K562 (cell line): ENCODE data around the gene PTAFR. TPM values are rescaled to one million over a fixed set of nuclear protein-coding genes. Genes with fewer than 3 reads are reported as not detected.

Experiments used
- ARNT ChIP-seq, 2 experiments: fragments of 450-650 bp; IDR thresholded peaks; 2 replicates each; pipeline ENCODE4 v1.6.1; 2016; ENCODE audit warnings: mild to moderate bottlenecking in 1 of 2
- CBFA2T3 ChIP-seq: fragments of 450-650 bp; IDR thresholded peaks from 2 replicates; pipeline ENCODE4 v1.6.1; 2017
- CEBPG ChIP-seq, 3 experiments: fragments of 200-800 bp in 1 of 3; sonication (Bioruptor generic) in 1 of 3; sonication (generic) in 1 of 3; formaldehyde crosslinking in 1 of 3; IDR thresholded peaks in 2 of 3; conservative IDR thresholded peaks in 1 of 3; 2 replicates each; pipeline versions ENCODE4 v1.6.1 to v1.8.0; 2016 to 2022; ENCODE audit warnings: missing compliant biosample characterization in 2 of 3, missing genetic modification characterization in 2 of 3, mild to moderate bottlenecking in 1 of 3, missing genetic modification reagents in 1 of 3
- CREBBP ChIP-seq: IDR thresholded peaks from one replicate; pipeline ENCODE4 v1.6.1; 2012; ENCODE audit warnings: low read depth, mild to moderate bottlenecking, control low read depth, inconsistent platforms, low read length
- ESRRA ChIP-seq: fragments of 450-650 bp; IDR thresholded peaks from 2 replicates; pipeline ENCODE4 v1.6.1; 2014; ENCODE audit warnings: low read depth, mild to moderate bottlenecking, moderate library complexity, borderline replicate concordance
- ETV6 ChIP-seq, 3 experiments: fragments of 150-350 bp in 1 of 3; sonication (generic) in 1 of 3; formaldehyde crosslinking in 1 of 3; IDR thresholded peaks; 2 replicates each; pipeline versions ENCODE4 v1.6.1 to v1.8.0; 2014 to 2022; ENCODE audit warnings: borderline replicate concordance in 2 of 3, low read depth in 2 of 3, antibody characterized with exemption in 1 of 3, low read length in 1 of 3, mild to moderate bottlenecking in 1 of 3, missing genetic modification reagents in 1 of 3
- HDAC2 ChIP-seq: fragments of 450-650 bp; IDR thresholded peaks from 2 replicates; pipeline ENCODE4 v1.6.1; 2016; ENCODE audit warnings: mild to moderate bottlenecking
- KDM1A ChIP-seq, 2 experiments: fragments of 450-650 bp; IDR thresholded peaks; 2 replicates each; pipeline ENCODE4 v1.6.1; 2016; ENCODE audit warnings: mild to moderate bottlenecking in 2 of 2
- KDM5B ChIP-seq: fragments of 200-600 bp; sonication (generic); IDR thresholded peaks from 2 replicates; pipeline ENCODE4 v1.6.1; 2012; ENCODE audit warnings: low read depth, mild to moderate bottlenecking, moderate library complexity, low read length, control low read depth, inconsistent platforms; ENCODE audit not compliant: insufficient replicate concordance
- RAD21 ChIP-seq, 2 experiments: fragments of 250-450 bp in 1 of 2; fragments of 450-650 bp in 1 of 2; sonication (Bioruptor Pico) in 1 of 2; formaldehyde crosslinking in 1 of 2; IDR thresholded peaks in 1 of 2; conservative IDR thresholded peaks in 1 of 2; 2 replicates each; pipeline versions ENCODE4 v1.4.0 to v1.8.0; 2020 to 2022; ENCODE audit warnings: mild to moderate bottlenecking in 2 of 2, moderate library complexity in 1 of 2
- RHOXF2B ChIP-seq: fragments of 250-450 bp; sonication (Bioruptor Pico); conservative IDR thresholded peaks from 2 replicates; pipeline ENCODE4 v1.5.1; 2021
- RUNX1 ChIP-seq: sonication (generic); IDR thresholded peaks from 2 replicates; pipeline ENCODE4 v1.6.1; 2016; ENCODE audit warnings: antibody characterized with exemption, low read depth
- VEZF1 ChIP-seq: fragments of 200-800 bp; sonication (Bioruptor generic); IDR thresholded peaks from 2 replicates; pipeline ENCODE4 v1.6.1; 2017; ENCODE audit warnings: missing genetic modification characterization, missing compliant biosample characterization
- YY1 ChIP-seq, 3 experiments: IDR thresholded peaks; 2 replicates each; pipeline ENCODE4 v1.6.1; 2011; ENCODE audit warnings: low read length in 2 of 3, mild to moderate bottlenecking in 2 of 3, moderate library complexity in 2 of 3, borderline replicate concordance in 1 of 3, control low read depth in 1 of 3, low read depth in 1 of 3; ENCODE audit not compliant: insufficient read depth in 3 of 3, insufficient replicate concordance in 2 of 3, control insufficient read depth in 1 of 3, insufficient read length in 1 of 3; ENCODE audit errors: extremely low read depth in 1 of 3
- ZBTB9 ChIP-seq: fragments of 450-650 bp; formaldehyde crosslinking; IDR thresholded peaks from 2 replicates; pipeline ENCODE4 v1.4.0; 2020; ENCODE audit warnings: mild to moderate bottlenecking, moderate library complexity
- ZEB2 ChIP-seq: fragments of 450-650 bp; IDR thresholded peaks from 2 replicates; pipeline ENCODE4 v1.6.1; 2016
- polyA plus RNA-seq, 8 experiments: library from polyadenylated mRNA; depleted of rRNA in 4 of 8; stranded (reverse) in 5 of 8; unstranded in 3 of 8; fragments of >200 nt; fragmentation: Nextera tagmentation in 2 of 8; fragmentation: Illumina TruSeq in 1 of 8; extraction: Ambion mirVana in 2 of 8; extraction: Trizol in 1 of 8; gene quantifications; 2 replicates each; pipeline versions ENCODE4 v1.2.1 to v1.2.3, GENCODE V29; 2011 to 2014; ENCODE audit warnings: inconsistent platforms in 1 of 8, missing spikeins in 1 of 8
- total RNA-seq, 7 experiments: library from RNA; depleted of rRNA in 6 of 7; stranded (reverse); fragments of >200 nt in 6 of 7; fragmentation: Illumina TruSeq in 2 of 7; extraction: Trizol in 2 of 7; gene quantifications; 2 replicates each; pipeline versions ENCODE4 v1.2.1 to v1.2.3, GENCODE V29; 2011 to 2021; ENCODE audit warnings: low replicate concordance in 1 of 7
- TF ChIP-seq, protein P1 (sequence below): fragments of 450-650 bp; formaldehyde crosslinking; IDR thresholded peaks from 2 replicates; pipeline ENCODE4 v1.4.0; 2022; ENCODE audit warnings: missing genetic modification characterization
- TF ChIP-seq, protein P2 (sequence below), 2 experiments: fragments of 450-650 bp; conservative IDR thresholded peaks; 2 replicates each; pipeline ENCODE4 v1.6.1; 2017; ENCODE audit warnings: mild to moderate bottlenecking in 2 of 2, moderate library complexity in 2 of 2

Gene PTAFR
- total and polyA plus RNA-seq, 9 of the 15 experiments (the other 6 are each of a cell fraction or from before 2014, with no cell fraction given): 0.15 to 0.55 (median 0.40) TPM; not detected in 1

GRCh38 chr1:28112388-28113241 is 63.9 kb downstream of the PTAFR start (continued):
- TF ChIP-seq VEZF1 (CRISPR knock-in tag) (peak; percentile 72), ETV6 (IDR thresholded peaks at IDR 0.05; ENCODE audit: borderline replicate concordance in 1 of 2, low read depth in 2 of 2, low read length in 1 of 2) (0 out of 4 replicates have a peak, but pooled peaks of 1 of the 2 experiments have one; percentile 9), ETV6 (CRISPR knock-in tag; IDR thresholded peaks at IDR 0.05; ENCODE audit: borderline replicate concordance) (no peak), RAD21 (CRISPR knock-in tag; conservative IDR thresholded peaks at IDR 0.05 in 1 of 2, IDR thresholded peaks at IDR 0.05 in 1 of 2) (peak in 1 of 2 experiments; percentile 81; a peak in 3 of 4 replicates), KDM5B (peak; percentile 39), RUNX1 (0 out of 2 replicates have a peak, but pooled peaks have one; percentile 42), CBFA2T3 (peak; percentile 80), YY1 (IDR thresholded peaks at IDR 0.05; ENCODE audit: borderline replicate concordance in 1 of 3, control insufficient read depth in 1 of 3, extremely low read depth in 1 of 3, insufficient read depth in 3 of 3, insufficient read length in 1 of 3, insufficient replicate concordance in 2 of 3, low read depth in 1 of 3, low read length in 2 of 3) (peak in 1 of 3 experiments; percentile 31), ARNT (IDR thresholded peaks at IDR 0.05) (peak in 1 of 2 experiments; percentile 45; a peak in 1 of 4 replicates), ZEB2 (0 out of 2 replicates have a peak, but pooled peaks have one; percentile 26), HDAC2 (0 out of 2 replicates have a peak, but pooled peaks have one; percentile 56), CEBPG (CRISPR knock-in tag; IDR thresholded peaks at IDR 0.05) (peak; percentile 77), CEBPG (tag; conservative IDR thresholded peaks at IDR 0.05 in 1 of 2, IDR thresholded peaks at IDR 0.05 in 1 of 2) (peak; percentile 60 to 90), CREBBP (no peak), RHOXF2B (CRISPR knock-in tag) (peak; percentile 55; the same call in 1 of the 2 replicates), ZBTB9 (CRISPR knock-in tag) (peak; percentile 23; the same call in 1 of the 2 replicates), ESRRA (peak; percentile 82), KDM1A (IDR thresholded peaks at IDR 0.05) (peak; percentile 40; a peak in 1 of 4 replicates)
- TF ChIP-seq, protein P1, sequence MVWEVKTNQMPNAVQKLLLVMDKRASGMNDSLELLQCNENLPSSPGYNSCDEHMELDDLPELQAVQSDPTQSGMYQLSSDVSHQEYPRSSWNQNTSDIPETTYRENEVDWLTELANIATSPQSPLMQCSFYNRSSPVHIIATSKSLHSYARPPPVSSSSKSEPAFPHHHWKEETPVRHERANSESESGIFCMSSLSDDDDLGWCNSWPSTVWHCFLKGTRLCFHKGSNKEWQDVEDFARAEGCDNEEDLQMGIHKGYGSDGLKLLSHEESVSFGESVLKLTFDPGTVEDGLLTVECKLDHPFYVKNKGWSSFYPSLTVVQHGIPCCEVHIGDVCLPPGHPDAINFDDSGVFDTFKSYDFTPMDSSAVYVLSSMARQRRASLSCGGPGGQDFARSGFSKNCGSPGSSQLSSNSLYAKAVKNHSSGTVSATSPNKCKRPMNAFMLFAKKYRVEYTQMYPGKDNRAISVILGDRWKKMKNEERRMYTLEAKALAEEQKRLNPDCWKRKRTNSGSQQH (CRISPR knock-in tag): 0 out of 2 replicates have a peak, but pooled peaks have one; percentile 34
- TF ChIP-seq, protein P2, sequence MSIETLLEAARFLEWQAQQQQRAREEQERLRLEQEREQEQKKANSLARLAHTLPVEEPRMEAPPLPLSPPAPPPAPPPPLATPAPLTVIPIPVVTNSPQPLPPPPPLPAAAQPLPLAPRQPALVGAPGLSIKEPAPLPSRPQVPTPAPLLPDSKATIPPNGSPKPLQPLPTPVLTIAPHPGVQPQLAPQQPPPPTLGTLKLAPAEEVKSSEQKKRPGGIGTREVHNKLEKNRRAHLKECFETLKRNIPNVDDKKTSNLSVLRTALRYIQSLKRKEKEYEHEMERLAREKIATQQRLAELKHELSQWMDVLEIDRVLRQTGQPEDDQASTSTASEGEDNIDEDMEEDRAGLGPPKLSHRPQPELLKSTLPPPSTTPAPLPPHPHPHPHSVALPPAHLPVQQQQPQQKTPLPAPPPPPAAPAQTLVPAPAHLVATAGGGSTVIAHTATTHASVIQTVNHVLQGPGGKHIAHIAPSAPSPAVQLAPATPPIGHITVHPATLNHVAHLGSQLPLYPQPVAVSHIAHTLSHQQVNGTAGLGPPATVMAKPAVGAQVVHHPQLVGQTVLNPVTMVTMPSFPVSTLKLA (conservative IDR thresholded peaks at IDR 0.05): 0 out of 4 replicates have a peak, but pooled peaks of 1 of the 2 experiments have one; percentile 26
